Mesothelial cell of epicardium (in vitro differentiated cells): ENCODE data around the gene CFAP161. TPM values are rescaled to one million over a fixed set of nuclear protein-coding genes. Genes with fewer than 3 reads are reported as not detected.

Experiments
- DNase-seq, 2 experiments: peaks; one replicate each; pipeline ENCODE4 v3.0.0; 2021; ENCODE audit warnings: low spot score in 2 of 2; ENCODE audit not compliant: unreplicated experiment in 2 of 2
- H3K27ac Mint-ChIP-seq: 2 replicates; pipeline ENCODE4 v1.8.0; 2021; ENCODE audit warnings: mixed read lengths
- H3K27me3 Mint-ChIP-seq: 2 replicates; pipeline ENCODE4 v1.8.0; 2021; ENCODE audit warnings: low read depth, mixed read lengths
- H3K36me3 Mint-ChIP-seq: 2 replicates; pipeline ENCODE4 v1.8.0; 2021; ENCODE audit warnings: mixed read lengths
- H3K4me1 Mint-ChIP-seq: 2 replicates; pipeline ENCODE4 v1.8.0; 2021; ENCODE audit warnings: mixed read lengths
- H3K4me3 Mint-ChIP-seq: 2 replicates; pipeline ENCODE4 v1.8.0; 2021; ENCODE audit warnings: mild to moderate bottlenecking, moderate library complexity, mixed read lengths
- H3K9me3 Mint-ChIP-seq: 2 replicates; pipeline ENCODE4 v1.8.0; 2021; ENCODE audit warnings: mixed read lengths
- total RNA-seq: library from RNA; stranded (reverse); gene quantifications from 3 replicates; pipeline ENCODE4 v1.2.1, GENCODE V29; 2021
- TF ChIP-seq, protein P1 (sequence below): fragments of 200-600 bp; sonication (generic); IDR thresholded peaks from one replicate; pipeline ENCODE4 v1.5.0; 2021; ENCODE audit warnings: antibody characterized with exemption; ENCODE audit not compliant: unreplicated experiment

CFAP161 gene
- total RNA-seq, 1 donor from 2014 or later: not detected

DNA sequence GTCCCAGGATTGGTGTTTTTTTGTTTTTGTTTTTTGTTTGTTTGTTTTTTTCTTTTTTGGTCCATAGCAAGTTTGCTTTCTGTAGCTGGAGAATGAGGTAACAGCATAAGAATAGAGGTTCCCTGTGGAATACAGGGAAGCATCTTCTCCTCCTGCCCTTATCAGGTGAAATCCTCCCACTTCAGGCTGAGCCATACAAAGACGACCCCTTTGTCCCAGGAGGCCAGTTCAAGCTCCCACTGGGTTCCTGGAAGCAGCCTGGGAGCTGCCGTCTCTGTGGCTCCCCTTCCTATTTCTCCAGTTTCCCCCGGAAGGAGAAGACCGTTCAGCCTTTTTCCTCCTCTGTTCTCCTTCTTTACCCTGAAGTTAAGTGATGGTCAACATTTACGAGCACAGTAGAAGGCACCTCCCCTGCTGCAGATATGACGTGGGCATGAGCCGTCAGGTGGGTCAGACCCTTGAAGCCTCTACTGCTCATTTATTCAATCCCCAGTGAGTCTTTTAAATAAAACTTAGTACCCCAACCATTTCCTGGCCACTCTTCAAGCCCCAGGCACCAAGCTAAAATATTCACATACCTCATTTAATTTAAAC, 63.7 kb downstream of the CFAP161 start:
- H3K27ac Mint-ChIP-seq: no peak overlapping the region
- DNase-seq: no peak
- H3K9me3 Mint-ChIP-seq: no peaks in the 10 kb centered on the region
- H3K4me1 Mint-ChIP-seq: no peaks in the 10 kb centered on the region
- TF ChIP-seq, protein P1, sequence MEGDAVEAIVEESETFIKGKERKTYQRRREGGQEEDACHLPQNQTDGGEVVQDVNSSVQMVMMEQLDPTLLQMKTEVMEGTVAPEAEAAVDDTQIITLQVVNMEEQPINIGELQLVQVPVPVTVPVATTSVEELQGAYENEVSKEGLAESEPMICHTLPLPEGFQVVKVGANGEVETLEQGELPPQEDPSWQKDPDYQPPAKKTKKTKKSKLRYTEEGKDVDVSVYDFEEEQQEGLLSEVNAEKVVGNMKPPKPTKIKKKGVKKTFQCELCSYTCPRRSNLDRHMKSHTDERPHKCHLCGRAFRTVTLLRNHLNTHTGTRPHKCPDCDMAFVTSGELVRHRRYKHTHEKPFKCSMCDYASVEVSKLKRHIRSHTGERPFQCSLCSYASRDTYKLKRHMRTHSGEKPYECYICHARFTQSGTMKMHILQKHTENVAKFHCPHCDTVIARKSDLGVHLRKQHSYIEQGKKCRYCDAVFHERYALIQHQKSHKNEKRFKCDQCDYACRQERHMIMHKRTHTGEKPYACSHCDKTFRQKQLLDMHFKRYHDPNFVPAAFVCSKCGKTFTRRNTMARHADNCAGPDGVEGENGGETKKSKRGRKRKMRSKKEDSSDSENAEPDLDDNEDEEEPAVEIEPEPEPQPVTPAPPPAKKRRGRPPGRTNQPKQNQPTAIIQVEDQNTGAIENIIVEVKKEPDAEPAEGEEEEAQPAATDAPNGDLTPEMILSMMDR: no peak
- H3K4me3 Mint-ChIP-seq: no peak overlapping the region
- peaks cover 43% of the 10 kb centered on the region for H3K27me3 Mint-ChIP-seq
- H3K36me3 Mint-ChIP-seq: no peaks in the 10 kb centered on the region

Other genes starting within 250 kb of the CFAP161 start
- 33.6 to 35.2 TPM (median 34.9 TPM) in 3 replicates for gene MESD, start 144.5 kb upstream of the CFAP161 start, total RNA-seq
- 12.3 to 13.3 TPM (median 13.0 TPM) in 3 replicates for gene TLNRD1, start 133.3 kb upstream of the CFAP161 start, total RNA-seq
- gene IL16, start 62.6 kb downstream of the CFAP161 start, total RNA-seq: 0.27 to 0.35 TPM (median 0.34 TPM) in 3 replicates
- 5.4 to 5.9 TPM (median 5.8 TPM) in 3 replicates for gene STARD5, start 189.9 kb downstream of the CFAP161 start, total RNA-seq
- gene TMC3, start 239.9 kb downstream of the CFAP161 start, total RNA-seq: 0.04 to 0.05 TPM in 2 of 3 replicates, not detected in the other